IgD-negative memory B cell (primary cell): ENCODE data around the gene DBH. TPM values are rescaled to one million over a fixed set of nuclear protein-coding genes. Genes with fewer than 3 reads are reported as not detected.

ENCODE experiments used
- H3K27ac Mint-ChIP-seq, 3 donors: one replicate each; pipeline ENCODE4 v1.8.0; 2020 to 2022; ENCODE audit warnings: mild to moderate bottlenecking in 3 of 3, mixed read lengths in 3 of 3, moderate library complexity in 1 of 3
- H3K27me3 Mint-ChIP-seq: one replicate; pipeline ENCODE4 v1.8.0; 2021; ENCODE audit warnings: mixed read lengths
- H3K36me3 Mint-ChIP-seq: one replicate; pipeline ENCODE4 v1.8.0; 2020; ENCODE audit warnings: mild to moderate bottlenecking, mixed read lengths
- H3K4me1 Mint-ChIP-seq, 3 donors: one replicate each; pipeline ENCODE4 v1.8.0; 2020 to 2022; ENCODE audit warnings: mixed read lengths in 3 of 3, mild to moderate bottlenecking in 1 of 3
- H3K4me3 Mint-ChIP-seq, 4 donors: one replicate each; pipeline ENCODE4 v1.8.0; 2020 to 2022; ENCODE audit warnings: mild to moderate bottlenecking in 4 of 4, mixed read lengths in 4 of 4, moderate library complexity in 3 of 4
- H3K9me3 Mint-ChIP-seq, 3 donors: one replicate each; pipeline ENCODE4 v1.8.0; 2020 to 2021; ENCODE audit warnings: mixed read lengths in 3 of 3, mild to moderate bottlenecking in 1 of 3
- polyA plus RNA-seq: library from polyadenylated mRNA; unstranded; fragments of 300-500 nt; fragmentation: Illumina TruSeq; gene quantifications from one replicate; pipeline ENCODE4 v1.2.3, GENCODE V29; 2021

DBH gene
- polyA plus RNA-seq, 1 donor from 2014 or later = not detected

GRCh38 chr9:133703591-133704399 lies 67.6 kb downstream of the DBH start:
- Mint-ChIP-seq H3K27ac (no peak overlapping the region), H3K36me3 (peaks cover 2% of the 10 kb centered on the region), H3K4me1 (peaks cover 5 to 7% (median 5%) of the 10 kb centered on the region in 3 donors), H3K9me3 (peaks cover 0 to 2% (median 0%) of the 10 kb centered on the region in 3 donors), H3K27me3 (peaks cover 27% of the 10 kb centered on the region), H3K4me3 (no peak overlapping the region)

- Mint-ChIP-seq H3K27ac (no peak overlapping the region), H3K27me3 (peaks cover 26% of the 10 kb centered on the region), H3K36me3 (peaks cover 2% of the 10 kb centered on the region), H3K4me3 (no peak overlapping the region), H3K9me3 (no peaks in the 10 kb centered on the region), H3K4me1 (peaks cover 5 to 13% (median 5%) of the 10 kb centered on the region in 3 donors)
These were observed 68.6 kb downstream of the DBH start for GRCh38 chr9:133704711-133705181.

- H3K4me1 Mint-ChIP-seq = peaks cover 3 to 15% (median 5%) of the 10 kb centered on the region in 3 donors
- H3K36me3 Mint-ChIP-seq = peaks cover 2% of the 10 kb centered on the region
- H3K4me3 Mint-ChIP-seq = no peak overlapping the region
- peaks cover 25% of the 10 kb centered on the region for H3K27me3 Mint-ChIP-seq
- H3K9me3 Mint-ChIP-seq = no peaks in the 10 kb centered on the region
- no peak overlapping the region for H3K27ac Mint-ChIP-seq
These were observed 69.4 kb downstream of the DBH start for GRCh38 chr9:133705576-133705975.

GRCh38 chr9:133706307-133707050 lies 70.3 kb downstream of the DBH start:
- H3K9me3 Mint-ChIP-seq = no peaks in the 10 kb centered on the region
- peaks cover 17% of the 10 kb centered on the region for H3K27me3 Mint-ChIP-seq
- H3K4me3 Mint-ChIP-seq = no peak overlapping the region
- peaks cover 2% of the 10 kb centered on the region for H3K36me3 Mint-ChIP-seq
- H3K27ac Mint-ChIP-seq = no peak overlapping the region
- H3K4me1 Mint-ChIP-seq = peaks cover 2 to 12% (median 4%) of the 10 kb centered on the region in 3 donors

- Mint-ChIP-seq H3K27ac (no peak overlapping the region), H3K4me1 (peaks cover 0 to 9% (median 0%) of the 10 kb centered on the region in 3 donors), H3K9me3 (no peaks in the 10 kb centered on the region)
These were observed 71.1 kb downstream of the DBH start for GRCh38 chr9:133707065-133707762.

GRCh38 chr9:133707763-133708245 lies 71.6 kb downstream of the DBH start:
- H3K4me3 Mint-ChIP-seq = no peak overlapping the region

More at GRCh38 chr9:133707065-133707762, 71.1 kb downstream of the DBH start:
- peaks cover 2% of the 10 kb centered on the region for H3K36me3 Mint-ChIP-seq
- H3K27me3 Mint-ChIP-seq = peaks cover 12% of the 10 kb centered on the region
- no peak overlapping the region for H3K4me3 Mint-ChIP-seq

GRCh38 chr9:133708246-133709014 lies 72.3 kb downstream of the DBH start:
- Mint-ChIP-seq H3K9me3 (no peaks in the 10 kb centered on the region), H3K4me1 (peaks cover 0 to 9% (median 0%) of the 10 kb centered on the region in 3 donors), H3K27me3 (peaks cover 6% of the 10 kb centered on the region), H3K36me3 (peaks cover 2% of the 10 kb centered on the region), H3K27ac (no peak overlapping the region), H3K4me3 (peak overlapping the region in 1 of 4 donors; percentile 67)

More at GRCh38 chr9:133707763-133708245, 71.6 kb downstream of the DBH start:
- H3K36me3 Mint-ChIP-seq = peaks cover 2% of the 10 kb centered on the region
- no peaks in the 10 kb centered on the region for H3K9me3 Mint-ChIP-seq
- peaks cover 7% of the 10 kb centered on the region for H3K27me3 Mint-ChIP-seq
- H3K27ac Mint-ChIP-seq = no peak overlapping the region
- peaks cover 0 to 9% (median 0%) of the 10 kb centered on the region in 3 donors for H3K4me1 Mint-ChIP-seq

Other genes starting within 250 kb of the DBH start
- gene REXO4, start 218.4 kb upstream of the DBH start, polyA plus RNA-seq = 31.6 TPM
- gene ADAMTS13, start 214.0 kb upstream of the DBH start, polyA plus RNA-seq = 0.35 TPM
- gene CACFD1, start 176.4 kb upstream of the DBH start, polyA plus RNA-seq = 15.9 TPM
- 65.2 TPM for gene SLC2A6, start 157.3 kb upstream of the DBH start, polyA plus RNA-seq
- not detected for gene MYMK, start 111.4 kb upstream of the DBH start, polyA plus RNA-seq
- gene ADAMTSL2, start 101.7 kb upstream of the DBH start, polyA plus RNA-seq = not detected
- not detected for gene FAM163B, start 27.0 kb upstream of the DBH start, polyA plus RNA-seq
- gene SARDH, start 102.0 kb downstream of the DBH start, polyA plus RNA-seq = 0.30 TPM